ENCODE data around the gene CENPP.

Gene CENPP

GRCh38 chr9:92313624-92314012 is 12.1 kb upstream of the CENPP start:
- no peak for DNase-seq (ENCODE audit: low read depth)

GRCh38 chr9:92315456-92315855 is 10.3 kb upstream of the CENPP start:
- DNase-seq (ENCODE audit: low read depth): no peak

- DNase-seq (ENCODE audit: low read depth): no peak
Observed at GRCh38 chr9:92324431-92324830, 1.3 kb upstream of the CENPP start.

DNA sequence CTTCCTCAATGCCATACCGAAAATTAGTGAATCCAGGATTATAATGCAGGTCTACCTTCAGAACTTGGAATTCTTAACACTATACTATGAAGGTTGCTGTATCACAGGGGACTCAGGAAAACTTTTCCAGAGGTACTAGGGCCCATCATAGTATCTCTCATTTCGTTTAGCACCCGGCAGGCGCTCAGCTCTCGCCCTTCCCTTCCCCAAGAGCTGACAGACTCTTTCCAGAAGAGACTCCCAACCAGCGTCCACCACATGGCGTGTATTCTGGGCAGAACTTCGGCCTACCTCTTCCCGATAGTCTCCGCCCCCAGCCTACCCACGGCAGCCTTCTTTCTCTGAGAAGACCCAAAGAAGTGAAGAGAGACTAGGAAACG is 874 bp upstream of the CENPP start:
- no peak for DNase-seq (ENCODE audit: low read depth)

- no peak for DNase-seq (ENCODE audit: low read depth)
Observed at GRCh38 chr9:92325991-92326500, 293 bp downstream of the CENPP start.

- DNase-seq (ENCODE audit: low read depth): no peak
Observed at GRCh38 chr9:92327283-92327850, 1.6 kb downstream of the CENPP start.

GRCh38 chr9:92328225-92328624 is 2.5 kb downstream of the CENPP start:
- peak; percentile 61 for DNase-seq (ENCODE audit: low read depth)

- peak; percentile 69 for DNase-seq (ENCODE audit: low read depth)
Observed at GRCh38 chr9:92332577-92333281, 7.0 kb downstream of the CENPP start.

- no peak for DNase-seq (ENCODE audit: low read depth)
Observed at GRCh38 chr9:92333282-92333634, 7.5 kb downstream of the CENPP start.

DNA sequence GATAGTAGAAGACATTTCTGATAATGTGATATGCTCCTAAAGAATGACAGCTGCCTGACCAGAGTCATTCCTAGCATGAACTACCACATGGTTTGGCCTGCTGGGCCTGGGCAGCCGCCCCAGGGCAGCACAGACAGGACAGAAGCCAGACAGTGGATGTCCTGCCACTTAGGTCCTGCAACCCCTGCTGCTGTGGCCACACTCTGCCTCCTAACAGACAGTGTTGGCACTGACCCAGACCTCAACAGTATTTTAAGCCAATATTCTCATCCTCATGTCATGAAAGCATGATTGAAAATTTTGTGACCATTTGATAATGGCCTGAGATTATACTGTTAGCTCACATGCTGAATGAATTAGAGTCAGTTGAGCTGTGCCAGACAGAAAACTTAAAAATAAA is 15.8 kb downstream of the CENPP start:
- peak; percentile 10 for DNase-seq (ENCODE audit: low read depth)

DNA sequence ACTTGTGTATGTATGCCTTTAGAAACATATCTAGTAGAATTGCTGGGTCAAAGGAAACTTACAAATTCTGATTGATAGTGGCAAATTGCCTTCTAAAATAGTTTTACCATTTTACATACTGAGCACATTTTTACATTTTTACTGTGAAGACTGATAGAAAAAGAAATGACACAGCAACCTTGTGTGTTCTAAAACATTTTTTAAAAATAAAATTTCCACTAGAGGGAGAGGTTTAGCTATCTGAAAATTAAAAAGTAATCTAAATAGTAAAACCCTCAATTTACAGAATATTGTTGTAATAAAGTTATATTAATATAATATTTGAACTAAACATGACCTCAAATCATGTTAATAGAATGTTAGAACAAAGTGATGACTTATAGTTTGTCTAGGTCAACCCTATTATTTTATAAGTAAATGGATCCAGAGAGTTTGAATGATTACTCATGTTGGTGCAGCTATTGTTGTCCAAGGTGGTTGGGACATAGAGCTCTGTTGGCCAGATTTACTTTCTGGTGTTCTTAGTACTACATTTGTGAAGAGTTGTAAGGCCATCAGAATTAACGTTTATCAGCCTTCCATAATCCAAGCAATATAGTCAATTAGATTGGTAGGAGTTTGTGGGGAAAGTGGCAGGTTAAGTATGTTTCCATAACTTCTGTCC is 17.2 kb downstream of the CENPP start:
- peak; percentile 7 for DNase-seq (ENCODE audit: low read depth)

GRCh38 chr9:92345582-92345981 is 19.8 kb downstream of the CENPP start:
- no peak for DNase-seq (ENCODE audit: low read depth)

DNA sequence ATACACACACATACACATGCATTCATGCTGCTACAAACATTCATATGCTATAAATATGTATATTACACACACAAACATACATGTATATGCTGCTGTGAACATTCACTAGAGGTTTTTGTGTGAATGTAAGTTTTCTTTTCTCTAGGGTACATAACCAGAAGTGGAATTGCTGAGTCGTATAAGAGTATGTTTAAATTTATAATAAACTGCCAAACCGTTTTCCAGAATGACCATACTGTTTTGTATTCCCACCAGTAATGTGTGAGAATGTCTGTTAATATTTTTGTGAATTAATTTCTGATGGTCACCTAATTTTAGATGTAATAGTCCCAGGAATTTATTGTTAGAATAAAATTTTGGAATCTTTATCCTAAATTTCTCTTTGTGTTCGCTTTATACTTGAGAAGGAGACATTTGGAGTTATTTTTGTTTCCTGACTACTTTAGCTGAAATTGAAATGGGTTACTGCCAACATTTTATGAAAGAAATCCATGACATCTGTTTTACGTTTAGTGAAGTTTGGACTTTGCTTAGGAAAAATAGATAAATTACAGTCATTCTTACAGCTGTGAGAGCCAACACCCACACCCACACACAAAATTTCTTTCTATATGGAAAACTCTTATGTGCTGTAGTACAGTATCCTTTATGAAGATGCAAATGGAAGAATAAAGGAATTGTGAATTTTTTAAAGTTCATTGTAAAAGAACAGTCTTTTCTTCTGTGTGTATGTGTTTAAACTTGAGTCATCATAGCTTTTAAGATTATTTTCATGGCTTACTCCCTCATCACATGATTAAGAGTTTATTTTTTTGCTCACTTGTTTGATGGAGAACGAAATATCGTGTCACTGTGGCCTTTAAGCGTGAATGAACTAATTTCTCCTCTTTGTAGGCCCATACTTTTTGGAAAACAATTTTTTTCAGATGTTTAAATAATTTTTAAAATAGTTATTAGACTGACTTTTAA is 24.3 kb downstream of the CENPP start:
- peak; percentile 64 for DNase-seq (ENCODE audit: low read depth)

DNA sequence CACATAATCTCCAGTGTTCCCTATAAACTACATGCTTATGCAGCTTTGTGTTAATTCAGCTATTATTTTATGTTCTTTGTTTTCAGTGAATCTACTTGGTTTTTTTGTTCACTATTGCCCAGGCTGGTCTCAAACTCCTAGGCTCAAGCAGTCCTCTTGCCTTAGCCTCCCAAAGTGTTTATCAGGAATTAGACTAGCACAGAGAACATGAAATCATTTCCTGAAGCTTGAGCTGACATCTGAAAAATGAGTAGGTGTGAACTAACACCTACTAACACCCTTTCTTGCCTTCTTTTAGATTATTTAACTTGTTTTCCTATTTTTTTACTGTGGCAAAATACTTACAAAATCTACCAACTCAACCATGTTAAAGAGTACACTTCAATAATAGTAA is 25.0 kb downstream of the CENPP start:
- DNase-seq (ENCODE audit: low read depth): no peak

DNA sequence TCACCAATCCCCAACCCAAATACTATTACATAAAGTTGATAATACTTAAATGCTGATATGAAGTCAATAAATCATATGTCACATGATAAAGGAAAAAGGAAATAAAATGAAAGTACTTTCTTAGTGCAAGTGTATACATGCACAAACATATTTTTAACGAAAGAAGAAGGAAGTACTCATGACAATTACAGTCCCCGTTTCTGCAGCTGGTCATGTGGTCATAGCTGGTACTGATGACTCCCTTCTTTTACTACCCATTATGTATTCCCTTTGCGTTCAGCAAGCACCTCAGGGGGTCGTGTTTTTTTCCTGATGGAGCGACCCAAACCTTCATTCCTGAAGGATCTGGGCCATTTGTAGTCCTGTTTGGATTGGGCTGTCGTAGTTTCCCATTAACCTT is 27.3 kb downstream of the CENPP start:
- DNase-seq (ENCODE audit: low read depth): no peak

DNA sequence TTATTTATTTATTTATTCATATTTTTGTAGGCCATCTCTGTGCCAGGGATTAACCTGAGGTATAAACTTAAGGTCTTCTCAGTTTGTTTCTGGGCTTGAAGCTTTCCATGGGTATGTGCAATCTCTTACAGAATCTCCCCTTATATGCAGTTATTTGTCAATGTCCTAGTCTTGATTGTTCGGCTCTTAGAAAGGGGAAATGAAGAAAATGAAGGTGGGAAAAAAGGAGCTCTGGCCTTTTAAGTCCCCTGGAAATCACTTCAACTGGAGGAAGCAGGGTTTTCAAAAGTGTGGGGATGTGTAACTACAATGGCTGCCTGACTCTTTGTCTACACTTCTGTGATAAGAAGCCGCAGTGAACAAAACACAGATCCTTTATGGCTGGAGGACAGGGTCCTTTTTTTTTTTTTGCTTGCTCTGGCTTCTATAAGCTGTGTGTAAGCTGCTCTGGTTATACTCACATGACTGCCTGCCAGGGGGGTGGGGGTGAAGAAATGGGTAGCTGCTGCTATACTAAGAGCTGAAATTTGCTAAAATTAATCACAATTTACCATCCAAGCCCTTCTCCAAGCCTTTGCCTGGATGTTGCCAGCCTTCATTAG is 33.7 kb downstream of the CENPP start:
- no peak for DNase-seq (ENCODE audit: low read depth)

- DNase-seq (ENCODE audit: low read depth): no peak
Observed at GRCh38 chr9:92360083-92360482, 34.3 kb downstream of the CENPP start.

DNA sequence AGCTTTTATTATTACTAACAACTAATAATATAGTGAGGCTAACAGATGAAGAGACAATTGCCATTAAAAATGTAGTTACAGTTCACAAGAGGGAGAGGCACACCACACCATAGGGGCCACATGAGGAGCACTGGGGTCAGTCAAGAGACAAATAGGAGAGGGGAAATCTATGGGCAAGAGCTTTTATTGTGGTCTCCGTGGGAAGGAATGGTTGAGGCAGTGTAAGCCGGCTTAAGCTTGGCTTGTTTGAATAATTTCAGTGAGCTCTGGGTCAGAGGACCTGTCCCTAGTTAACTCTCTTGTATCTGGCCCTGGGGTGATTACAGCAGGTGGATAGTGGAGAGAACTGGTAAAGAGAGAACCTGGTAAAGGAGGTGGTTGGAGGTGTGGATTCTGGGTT is 43.3 kb downstream of the CENPP start:
- DNase-seq (ENCODE audit: low read depth): no peak

DNA sequence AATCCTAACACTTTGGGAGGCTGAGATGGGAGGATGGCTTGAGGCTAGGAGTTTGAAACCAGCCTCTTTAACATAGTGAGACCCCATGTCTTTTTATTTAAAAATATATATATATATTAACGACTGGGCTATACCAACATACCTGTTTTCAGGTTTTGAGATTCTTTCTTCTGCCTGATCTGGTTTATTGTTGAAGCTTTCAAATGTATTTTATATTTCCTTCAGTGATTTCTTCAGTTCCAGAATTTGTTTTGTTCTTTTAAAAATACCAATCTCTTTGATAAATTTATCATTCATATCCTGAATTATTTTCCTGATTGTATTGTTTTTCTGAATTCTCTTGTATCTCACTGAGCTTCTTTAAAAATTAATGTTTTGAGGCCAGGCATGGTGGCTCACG is 47.4 kb downstream of the CENPP start:
- DNase-seq (ENCODE audit: low read depth): no peak

DNA sequence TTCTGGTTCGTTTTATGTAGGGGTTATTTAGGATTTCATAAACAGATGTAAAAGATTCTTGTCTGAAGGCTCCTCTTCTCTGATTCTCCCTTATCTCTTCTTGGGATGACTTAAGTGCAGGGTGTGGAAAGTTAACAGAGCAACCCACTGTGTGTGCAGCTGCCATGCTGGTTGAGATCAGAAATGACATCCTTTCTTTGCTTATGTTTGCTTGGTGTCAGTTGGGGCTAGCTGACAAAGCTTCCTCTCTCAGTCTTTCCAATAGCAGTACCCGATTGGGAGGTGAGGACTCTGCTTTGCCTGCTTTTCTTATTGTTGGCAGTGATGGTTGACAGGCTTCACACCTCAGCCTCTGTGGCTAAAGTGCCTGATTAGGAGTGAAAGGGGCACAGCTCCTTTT is 52.1 kb downstream of the CENPP start:
- no peak for DNase-seq (ENCODE audit: low read depth)

DNA sequence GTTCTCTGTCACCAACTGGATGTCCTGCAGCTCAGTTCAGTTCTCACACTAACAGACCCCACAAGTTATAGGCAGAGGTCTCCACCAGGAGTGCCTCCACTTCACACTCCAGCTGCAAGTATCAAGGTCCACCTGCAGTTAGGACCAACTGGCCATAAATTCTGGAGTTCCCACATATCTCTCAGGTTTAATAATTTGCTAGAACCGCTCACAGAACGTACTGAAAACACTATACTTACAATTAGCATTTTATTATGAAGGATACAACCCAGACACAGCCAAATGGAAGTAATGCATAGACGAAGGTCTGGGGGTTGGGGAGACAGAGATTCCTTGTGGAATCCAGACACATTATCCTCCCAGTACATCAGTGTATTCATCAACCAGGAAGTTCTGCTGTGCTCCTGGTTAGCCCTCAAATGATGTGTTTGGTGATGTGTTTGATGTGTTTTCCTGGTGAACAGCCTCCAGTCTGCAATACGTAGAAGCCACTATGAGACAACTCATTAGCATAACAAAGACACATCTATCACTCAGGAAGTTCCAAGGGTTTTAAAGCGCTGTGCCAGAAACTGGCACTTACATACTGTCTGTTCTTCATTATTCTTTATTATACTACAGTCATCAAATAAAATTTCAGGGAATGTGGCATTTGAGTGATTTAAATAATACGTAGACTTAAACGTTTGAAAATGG is 53.3 kb downstream of the CENPP start:
- DNase-seq (ENCODE audit: low read depth): peak; percentile 67

Measured in EH (cell line).